ENCODE results near the gene PFKP.
A peak's percentile ranks its signal among the peaks of the same experiment; 100 is the strongest.
"Not testable (repeated sequence)": the region's sequence is repeated elsewhere in the genome, so short reads cannot be mapped to it uniquely, and the experiment has no call there.

Gene PFKP

GRCh38 chr10:3152566-3152935 is 85.2 kb downstream of the PFKP start:
- Histone ChIP-seq H3K4me3 (ENCODE audit: low read length) (no peak overlapping the region), H3K9me3 (ENCODE audit: control insufficient read depth, low read length) (no peaks in the 10 kb centered on the region), H3K4me1 (ENCODE audit: control insufficient read depth, insufficient read depth, low read length) (no peaks in the 10 kb centered on the region), H3K36me3 (ENCODE audit: control insufficient read depth, insufficient read depth, low read length, severe bottlenecking) (peaks cover 100% of the 10 kb centered on the region), H3K27me3 (replicated peaks; ENCODE audit: control insufficient read depth, insufficient read depth, low read length) (no peaks in the 10 kb centered on the region), H3K9ac (ENCODE audit: low read length) (no peak overlapping the region)
- DNase-seq (ENCODE audit: low read depth), result no peak

DNA sequence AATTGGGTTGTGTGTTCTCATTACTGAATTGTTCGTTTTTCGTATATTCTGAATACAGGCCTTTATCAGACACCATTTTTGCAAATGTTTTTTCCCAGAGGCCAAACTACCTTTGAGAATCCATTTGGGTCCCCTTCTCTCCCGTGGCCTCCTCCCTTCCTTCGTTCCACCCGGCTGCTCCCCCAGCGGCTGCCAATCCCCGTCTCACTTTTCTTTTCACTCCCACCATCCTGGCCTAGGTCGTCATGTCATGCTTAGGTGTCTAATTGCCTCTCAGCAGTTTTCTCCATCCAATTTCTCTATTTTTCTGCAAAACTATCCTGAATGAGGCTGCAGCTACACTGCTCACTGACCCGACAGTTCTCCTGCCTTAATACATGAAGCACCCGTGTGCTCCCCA is 87.3 kb downstream of the PFKP start:
- Histone ChIP-seq H3K36me3 (ENCODE audit: control insufficient read depth, insufficient read depth, low read length, severe bottlenecking) (peaks cover 100% of the 10 kb centered on the region), H3K27me3 (replicated peaks; ENCODE audit: control insufficient read depth, insufficient read depth, low read length) (no peaks in the 10 kb centered on the region), H3K9ac (ENCODE audit: low read length) (no peak overlapping the region), H3K4me3 (ENCODE audit: low read length) (no peak overlapping the region), H3K9me3 (ENCODE audit: control insufficient read depth, low read length) (no peaks in the 10 kb centered on the region), H3K4me1 (ENCODE audit: control insufficient read depth, insufficient read depth, low read length) (no peaks in the 10 kb centered on the region)
- DNase-seq (ENCODE audit: low read depth), result no peak

DNA sequence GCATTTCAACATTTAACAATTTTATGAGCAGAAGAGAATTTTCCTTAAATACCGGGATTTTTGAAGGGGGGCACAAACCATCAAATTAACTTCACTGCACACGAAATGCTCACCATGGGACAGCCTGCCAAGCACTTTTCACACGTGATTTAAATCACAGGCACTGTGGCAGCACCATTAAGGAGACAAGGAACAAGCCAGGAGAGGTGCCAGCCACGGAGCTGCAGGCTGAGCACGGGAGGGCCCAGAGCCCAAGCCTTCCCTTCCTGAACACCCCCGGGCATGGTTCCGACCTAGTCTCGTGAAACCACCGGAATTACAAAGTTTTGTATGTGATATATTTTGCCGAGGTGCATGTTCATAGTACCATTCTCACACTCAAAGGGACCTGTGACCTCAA is 91.8 kb downstream of the PFKP start:
- H3K9me3 ChIP-seq (ENCODE audit: control insufficient read depth, low read length), result no peaks in the 10 kb centered on the region
- H3K27me3 ChIP-seq (replicated peaks; ENCODE audit: control insufficient read depth, insufficient read depth, low read length), result no peaks in the 10 kb centered on the region
- no peak overlapping the region for H3K9ac ChIP-seq (ENCODE audit: low read length)
- no peak for DNase-seq (ENCODE audit: low read depth)
- H3K4me3 ChIP-seq (ENCODE audit: low read length), result no peak overlapping the region
- no peaks in the 10 kb centered on the region for H3K4me1 ChIP-seq (ENCODE audit: control insufficient read depth, insufficient read depth, low read length)
- H3K36me3 ChIP-seq (ENCODE audit: control insufficient read depth, insufficient read depth, low read length, severe bottlenecking), result peaks cover 98% of the 10 kb centered on the region

GRCh38 chr10:3162533-3162932 is 95.2 kb downstream of the PFKP start:
- Histone ChIP-seq H3K27me3 (replicated peaks; ENCODE audit: control insufficient read depth, insufficient read depth, low read length) (no peaks in the 10 kb centered on the region), H3K9me3 (ENCODE audit: control insufficient read depth, low read length) (no peaks in the 10 kb centered on the region), H3K36me3 (ENCODE audit: control insufficient read depth, insufficient read depth, low read length, severe bottlenecking) (peaks cover 98% of the 10 kb centered on the region), H3K4me3 (ENCODE audit: low read length) (no peak overlapping the region), H3K9ac (ENCODE audit: low read length) (no peak overlapping the region), H3K4me1 (ENCODE audit: control insufficient read depth, insufficient read depth, low read length) (no peaks in the 10 kb centered on the region)
- no peak for DNase-seq (ENCODE audit: low read depth)

GRCh38 chr10:3163879-3164278 is 96.5 kb downstream of the PFKP start:
- Histone ChIP-seq H3K36me3 (ENCODE audit: control insufficient read depth, insufficient read depth, low read length, severe bottlenecking) (peaks cover 98% of the 10 kb centered on the region), H3K9me3 (ENCODE audit: control insufficient read depth, low read length) (no peaks in the 10 kb centered on the region), H3K9ac (ENCODE audit: low read length) (no peak overlapping the region), H3K4me3 (ENCODE audit: low read length) (no peak overlapping the region), H3K27me3 (replicated peaks; ENCODE audit: control insufficient read depth, insufficient read depth, low read length) (no peaks in the 10 kb centered on the region), H3K4me1 (ENCODE audit: control insufficient read depth, insufficient read depth, low read length) (no peaks in the 10 kb centered on the region)
- no peak for DNase-seq (ENCODE audit: low read depth)

GRCh38 chr10:3165196-3165595 is 97.8 kb downstream of the PFKP start:
- no peaks in the 10 kb centered on the region for H3K9me3 ChIP-seq (ENCODE audit: control insufficient read depth, low read length)
- H3K4me3 ChIP-seq (ENCODE audit: low read length), result no peak overlapping the region
- no peaks in the 10 kb centered on the region for H3K27me3 ChIP-seq (replicated peaks; ENCODE audit: control insufficient read depth, insufficient read depth, low read length)
- peaks cover under 1% of the 10 kb centered on the region for H3K4me1 ChIP-seq (ENCODE audit: control insufficient read depth, insufficient read depth, low read length)
- H3K36me3 ChIP-seq (ENCODE audit: control insufficient read depth, insufficient read depth, low read length, severe bottlenecking), result peaks cover 97% of the 10 kb centered on the region
- H3K9ac ChIP-seq (ENCODE audit: low read length), result no peak overlapping the region
- DNase-seq (ENCODE audit: low read depth), result no peak

DNA sequence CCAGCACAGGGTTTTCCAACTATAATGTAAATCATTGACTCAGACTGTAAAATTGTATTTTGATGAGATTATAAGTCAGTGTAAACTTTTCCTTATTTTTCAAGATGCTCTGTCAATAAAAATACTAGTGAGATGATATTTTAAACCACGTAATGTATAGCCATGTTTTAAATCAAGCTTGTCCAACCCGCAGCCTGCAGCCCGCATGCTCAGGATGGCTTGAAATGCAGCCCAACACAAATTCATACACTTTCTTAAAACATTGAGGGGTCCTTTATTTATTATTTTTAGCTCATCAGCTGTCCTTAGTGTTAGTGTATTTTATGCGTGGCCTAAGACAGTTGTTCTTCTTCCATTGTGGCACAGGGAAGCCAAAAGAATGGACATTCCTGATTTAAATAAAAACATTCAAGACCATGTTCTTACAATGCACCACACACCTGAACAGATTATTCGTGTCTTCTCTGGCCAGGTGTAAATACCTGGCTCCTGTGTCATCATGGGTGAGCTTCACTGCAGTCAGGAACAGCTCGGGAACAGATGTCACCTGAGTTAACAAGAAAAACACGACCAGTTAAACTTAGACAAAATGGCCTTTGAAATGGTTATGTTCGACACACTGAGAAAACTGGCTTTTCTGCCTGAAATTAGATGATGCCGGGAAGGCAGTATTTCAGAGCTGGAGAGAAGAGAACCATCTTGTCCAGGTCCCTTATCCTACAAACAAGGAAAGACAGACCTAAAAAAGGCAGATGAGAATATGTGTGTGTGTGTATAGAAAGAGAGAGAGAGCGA is 99.3 kb downstream of the PFKP start:
- Histone ChIP-seq H3K9me3 (ENCODE audit: control insufficient read depth, low read length) (no peaks in the 10 kb centered on the region), H3K4me1 (ENCODE audit: control insufficient read depth, insufficient read depth, low read length) (peaks cover 12% of the 10 kb centered on the region), H3K4me3 (ENCODE audit: low read length) (no peak overlapping the region), H3K36me3 (ENCODE audit: control insufficient read depth, insufficient read depth, low read length, severe bottlenecking) (peaks cover 83% of the 10 kb centered on the region), H3K9ac (ENCODE audit: low read length) (no peak overlapping the region), H3K27me3 (replicated peaks; ENCODE audit: control insufficient read depth, insufficient read depth, low read length) (no peaks in the 10 kb centered on the region)
- no peak for DNase-seq (ENCODE audit: low read depth)

DNA sequence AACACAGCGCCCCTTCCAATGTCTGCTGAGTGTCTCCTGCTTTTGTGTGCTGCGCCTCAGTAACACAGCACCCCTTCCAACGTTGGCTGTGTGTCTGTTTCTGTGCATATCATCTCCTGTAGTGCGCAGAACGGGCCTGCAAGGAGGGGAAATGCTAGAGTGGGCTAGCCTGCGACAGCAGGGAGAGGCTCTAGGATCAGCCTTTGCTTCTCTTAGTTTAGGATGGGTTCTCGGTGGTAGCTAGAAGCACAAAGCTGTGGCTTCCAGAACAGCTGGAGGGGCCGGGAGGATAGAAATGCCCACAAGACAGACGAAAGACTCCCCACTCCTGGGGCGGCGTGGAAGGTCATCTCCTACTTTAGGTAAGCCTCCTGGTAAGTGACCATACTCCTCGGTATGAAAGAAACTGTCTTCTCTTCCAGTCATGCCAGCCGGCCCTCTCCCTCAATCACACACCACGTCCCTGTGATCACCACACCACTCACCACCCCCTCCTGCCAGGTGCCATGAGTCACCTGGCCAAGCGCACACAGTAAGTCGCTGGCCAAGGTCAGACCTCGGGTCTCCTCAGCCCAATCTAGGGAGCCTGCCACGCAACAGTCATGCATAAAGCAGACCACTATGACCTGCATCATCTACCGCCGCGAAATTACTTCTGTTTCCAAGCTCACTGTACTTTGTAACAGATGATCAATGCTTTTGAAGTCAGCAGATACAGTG is 100.4 kb downstream of the PFKP start:
- H3K4me3 ChIP-seq (ENCODE audit: low read length), result no peak overlapping the region
- DNase-seq (ENCODE audit: low read depth), result no peak
- no peaks in the 10 kb centered on the region for H3K27me3 ChIP-seq (replicated peaks; ENCODE audit: control insufficient read depth, insufficient read depth, low read length)
- H3K36me3 ChIP-seq (ENCODE audit: control insufficient read depth, insufficient read depth, low read length, severe bottlenecking), result peaks cover 73% of the 10 kb centered on the region
- no peaks in the 10 kb centered on the region for H3K9me3 ChIP-seq (ENCODE audit: control insufficient read depth, low read length)
- peaks cover 13% of the 10 kb centered on the region for H3K4me1 ChIP-seq (ENCODE audit: control insufficient read depth, insufficient read depth, low read length)
- no peak overlapping the region for H3K9ac ChIP-seq (ENCODE audit: low read length)

GRCh38 chr10:3169271-3169670 is 101.9 kb downstream of the PFKP start:
- peaks cover 58% of the 10 kb centered on the region for H3K36me3 ChIP-seq (ENCODE audit: control insufficient read depth, insufficient read depth, low read length, severe bottlenecking)
- no peaks in the 10 kb centered on the region for H3K9me3 ChIP-seq (ENCODE audit: control insufficient read depth, low read length)
- no peak overlapping the region for H3K4me3 ChIP-seq (ENCODE audit: low read length)
- H3K9ac ChIP-seq (ENCODE audit: low read length), result no peak overlapping the region
- no peak for DNase-seq (ENCODE audit: low read depth)
- no peaks in the 10 kb centered on the region for H3K27me3 ChIP-seq (replicated peaks; ENCODE audit: control insufficient read depth, insufficient read depth, low read length)
- peaks cover 13% of the 10 kb centered on the region for H3K4me1 ChIP-seq (ENCODE audit: control insufficient read depth, insufficient read depth, low read length)

GRCh38 chr10:3169673-3170072 is 102.3 kb downstream of the PFKP start:
- no peak for DNase-seq (ENCODE audit: low read depth)
- H3K36me3 ChIP-seq (ENCODE audit: control insufficient read depth, insufficient read depth, low read length, severe bottlenecking), result peaks cover 54% of the 10 kb centered on the region
- peaks cover 13% of the 10 kb centered on the region for H3K4me1 ChIP-seq (ENCODE audit: control insufficient read depth, insufficient read depth, low read length)

GRCh38 chr10:3171488-3171887 is 104.1 kb downstream of the PFKP start:
- not testable (repeated sequence) for H3K27me3 ChIP-seq (replicated peaks; ENCODE audit: control insufficient read depth, insufficient read depth, low read length); H3K9me3 ChIP-seq (ENCODE audit: control insufficient read depth, low read length); DNase-seq (ENCODE audit: low read depth)
- Histone ChIP-seq H3K4me1 (ENCODE audit: control insufficient read depth, insufficient read depth, low read length) (peaks cover 13% of the 10 kb centered on the region), H3K4me3 (ENCODE audit: low read length) (peak overlapping the region; percentile 87), H3K9ac (ENCODE audit: low read length) (peak overlapping the region; percentile 93), H3K36me3 (ENCODE audit: control insufficient read depth, insufficient read depth, low read length, severe bottlenecking) (peaks cover 35% of the 10 kb centered on the region)

More at GRCh38 chr10:3169673-3170072, 102.3 kb downstream of the PFKP start:
- Histone ChIP-seq H3K9me3 (ENCODE audit: control insufficient read depth, low read length) (no peaks in the 10 kb centered on the region), H3K27me3 (replicated peaks; ENCODE audit: control insufficient read depth, insufficient read depth, low read length) (no peaks in the 10 kb centered on the region), H3K4me3 (ENCODE audit: low read length) (no peak overlapping the region), H3K9ac (ENCODE audit: low read length) (no peak overlapping the region)
